ENCODE measurements around the gene PHF2. TPM values are rescaled to one million over a fixed set of nuclear protein-coding genes. Genes with fewer than 3 reads are reported as not detected.

Gene PHF2
- polyA plus RNA-seq, 3 donors, result 0.40 to 16.0 (median 0.97) TPM

DNA sequence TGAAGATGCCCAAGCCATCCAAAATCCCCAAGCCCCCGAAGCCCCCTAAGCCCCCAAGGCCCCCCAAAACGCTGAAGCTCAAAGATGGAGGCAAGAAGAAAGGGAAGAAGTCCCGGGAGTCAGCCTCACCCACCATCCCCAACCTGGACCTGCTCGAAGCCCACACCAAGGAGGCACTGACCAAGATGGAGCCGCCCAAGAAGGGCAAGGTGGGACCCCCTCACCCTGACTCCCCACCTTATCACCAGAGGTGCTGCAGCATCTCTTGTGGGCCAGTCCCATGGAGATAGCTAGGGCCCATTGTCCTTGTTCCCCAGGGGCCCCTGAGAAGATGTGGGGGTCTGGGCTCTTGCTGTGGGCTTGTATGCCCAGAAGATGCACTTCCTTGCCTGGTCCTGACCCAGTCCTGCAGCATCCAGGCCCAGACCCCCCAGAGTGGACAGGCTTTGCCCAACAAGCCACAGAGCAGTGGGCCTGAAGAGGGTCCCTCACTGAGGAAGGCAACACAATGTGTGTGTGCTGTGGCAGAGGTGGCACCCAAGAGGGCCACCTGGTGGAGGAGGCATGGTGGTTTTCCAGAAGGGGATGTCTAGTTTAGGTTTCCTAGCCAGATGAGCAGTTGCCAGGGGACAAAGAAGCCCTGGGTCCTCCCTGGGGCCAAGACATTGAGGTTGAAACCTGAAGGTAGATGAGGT is 84.1 kb downstream of the PHF2 start:
- peaks cover 72 to 98% of the 10 kb centered on the region in 2 donors for H3K36me3 ChIP-seq (replicated peaks in 1 of 2; ENCODE audit: control insufficient read depth in 1 of 2, insufficient read depth in 2 of 2, low read length in 2 of 2)
- H3K9ac ChIP-seq (ENCODE audit: insufficient read depth, low read length, poor library complexity, severe bottlenecking), result no peak overlapping the region
- intact Hi-C loops (cut with micrococcal nuclease), result no loop called here
- H3K4me2 ChIP-seq (replicated peaks; ENCODE audit: extremely low read depth, low read length, poor library complexity, severe bottlenecking), result no peak overlapping the region
- H3K27me3 Mint-ChIP-seq (ENCODE audit: low read depth in 3 of 3), result peaks cover 0 to 5% (median 3%) of the 10 kb centered on the region in 3 donors
- H3K4me1 Mint-ChIP-seq, result no peaks in the 10 kb centered on the region
- H3K4me1 ChIP-seq (ENCODE audit: control insufficient read depth in 1 of 2, insufficient read depth in 2 of 2, low read length in 2 of 2), result no peaks in the 10 kb centered on the region
- WGBS (ENCODE audit: insufficient coverage), result 100% methylated on average over 1 of the region's 5 CpGs
- DNase-seq, result no peak
- H3K4me3 Mint-ChIP-seq, result no peak overlapping the region
- H4K20me1 ChIP-seq (ENCODE audit: insufficient read depth, low read length), result no peaks in the 10 kb centered on the region
- H3K27me3 ChIP-seq (ENCODE audit: control insufficient read depth in 2 of 2, insufficient read depth in 2 of 2, low read length in 2 of 2), result no peaks in the 10 kb centered on the region
- H3K79me2 ChIP-seq (ENCODE audit: insufficient read depth, low read length), result no peaks in the 10 kb centered on the region
- H3K36me3 Mint-ChIP-seq, result peaks cover 48% of the 10 kb centered on the region in 2 donors
- peaks cover 0 to 2% (median 0%) of the 10 kb centered on the region in 7 donors for H3K9me3 Mint-ChIP-seq
- no peak overlapping the region for H2AFZ ChIP-seq (ENCODE audit: insufficient read depth, low read depth, low read length, poor library complexity, severe bottlenecking)
- no peak overlapping the region for H3K27ac Mint-ChIP-seq
- no peak for TF ChIP-seq CTCF (IDR thresholded peaks at IDR 0.05)
- no peaks in the 10 kb centered on the region for H3K9me3 ChIP-seq (replicated peaks in 1 of 2; ENCODE audit: control insufficient read depth in 1 of 2, insufficient read depth in 1 of 2, low read length in 2 of 2)
- no peak overlapping the region for H3K27ac ChIP-seq (ENCODE audit: low read depth in 1 of 2, low read length in 2 of 2)
- no peak overlapping the region for H3K4me3 ChIP-seq (replicated peaks in 1 of 3; ENCODE audit: low read depth in 2 of 3, low read length in 3 of 3)

- DNase-seq, result no peak
- H3K4me1 ChIP-seq (ENCODE audit: control insufficient read depth in 1 of 2, insufficient read depth in 2 of 2, low read length in 2 of 2), result no peaks in the 10 kb centered on the region
- WGBS (ENCODE audit: insufficient coverage), result 100% methylated on average over 1 of the region's 1 CpG
- no peak overlapping the region for H3K27ac Mint-ChIP-seq
- H3K4me3 Mint-ChIP-seq, result no peak overlapping the region
- H3K4me3 ChIP-seq (replicated peaks in 1 of 3; ENCODE audit: low read depth in 2 of 3, low read length in 3 of 3), result no peak overlapping the region
- no peaks in the 10 kb centered on the region for H3K9me3 ChIP-seq (replicated peaks in 1 of 2; ENCODE audit: control insufficient read depth in 1 of 2, insufficient read depth in 1 of 2, low read length in 2 of 2)
- no peak overlapping the region for H3K27ac ChIP-seq (ENCODE audit: low read depth in 1 of 2, low read length in 2 of 2)
- H2AFZ ChIP-seq (ENCODE audit: insufficient read depth, low read depth, low read length, poor library complexity, severe bottlenecking), result no peak overlapping the region
- no peak for TF ChIP-seq CTCF (IDR thresholded peaks at IDR 0.05)
- no peak overlapping the region for H3K4me2 ChIP-seq (replicated peaks; ENCODE audit: extremely low read depth, low read length, poor library complexity, severe bottlenecking)
- H3K27me3 ChIP-seq (ENCODE audit: control insufficient read depth in 2 of 2, insufficient read depth in 2 of 2, low read length in 2 of 2), result no peaks in the 10 kb centered on the region
- intact Hi-C loops (cut with micrococcal nuclease), result no loop called here
- H3K4me1 Mint-ChIP-seq, result no peaks in the 10 kb centered on the region
- no peak overlapping the region for H3K9ac ChIP-seq (ENCODE audit: insufficient read depth, low read length, poor library complexity, severe bottlenecking)
- peaks cover 0 to 5% (median 3%) of the 10 kb centered on the region in 3 donors for H3K27me3 Mint-ChIP-seq (ENCODE audit: low read depth in 3 of 3)
- peaks cover 74 to 96% of the 10 kb centered on the region in 2 donors for H3K36me3 ChIP-seq (replicated peaks in 1 of 2; ENCODE audit: control insufficient read depth in 1 of 2, insufficient read depth in 2 of 2, low read length in 2 of 2)
- peaks cover 0 to 2% (median 0%) of the 10 kb centered on the region in 7 donors for H3K9me3 Mint-ChIP-seq
- no peaks in the 10 kb centered on the region for H4K20me1 ChIP-seq (ENCODE audit: insufficient read depth, low read length)
- peaks cover 46 to 47% of the 10 kb centered on the region in 2 donors for H3K36me3 Mint-ChIP-seq
- H3K79me2 ChIP-seq (ENCODE audit: insufficient read depth, low read length), result no peaks in the 10 kb centered on the region
Observed at GRCh38 chr9:93661591-93661990, 85.2 kb downstream of the PHF2 start.

Measured in CD14-positive monocyte (primary cell).